IMR-90 (cell line): Measurements from ENCODE around the gene MAP2K5. TPM values are rescaled to one million over a fixed set of nuclear protein-coding genes. Genes with fewer than 3 reads are reported as not detected.
A peak's percentile ranks its signal among the peaks of the same experiment; 100 is the strongest.

Experiments
- ATAC-seq: fragments of 200-7000 bp; cut with Tn5 transposase; 2 replicates; pipeline ENCODE4 v1.9.1; 2020; ENCODE audit warnings: low read depth, mild to moderate bottlenecking, moderate library complexity
- BruUV-seq: library from RNA; stranded (reverse); fragments of 400-500 nt; replicated peaks from 2 replicates; lab custom pipeline; 2021; lab: Mats Ljungman, UMichigan
- CTCF ChIA-PET: fragments of 300-600 bp; formaldehyde crosslinking; extraction: SDS; loops from one replicate; lab custom pipeline; 2021; ENCODE audit warnings: antibody characterized with exemption; lab: Yijun Ruan, JAX
- POLR2A ChIA-PET: fragments of 300-600 bp; sonication (Branson Sonifier 250); formaldehyde crosslinking; loops from one replicate; lab custom pipeline; 2022; ENCODE audit warnings: antibody characterized with exemption; ENCODE audit not compliant: unreplicated experiment; lab: Charles Lee
- DNase-seq: peaks from one replicate; pipeline ENCODE4 v3.0.0; 2013
- H2AFZ ChIP-seq: replicated peaks from 2 replicates; pipeline ENCODE3; 2013; ENCODE audit warnings: low read length, mild to moderate bottlenecking; ENCODE audit not compliant: poor library complexity
- H2AK5ac ChIP-seq: 2 replicates; pipeline ENCODE4 v1.6.1; 2013; ENCODE audit warnings: low read depth, low read length, inconsistent platforms
- H2AK9ac ChIP-seq: replicated peaks from 2 replicates; pipeline ENCODE3; 2013; ENCODE audit warnings: mild to moderate bottlenecking, low read depth, low read length, moderate library complexity; ENCODE audit not compliant: poor library complexity
- H2BK120ac ChIP-seq: 2 replicates; pipeline ENCODE4 v1.6.1; 2013; ENCODE audit warnings: low read depth, low read length, inconsistent platforms
- H2BK15ac ChIP-seq: 3 replicates; pipeline ENCODE4 v1.6.1; 2013; ENCODE audit warnings: low read depth, low read length, inconsistent platforms
- H2BK20ac ChIP-seq: 2 replicates; pipeline ENCODE4 v1.6.1; 2013; ENCODE audit warnings: low read depth, mild to moderate bottlenecking, inconsistent platforms, low read length, moderate library complexity
- H2BK5ac ChIP-seq: 2 replicates; pipeline ENCODE4 v1.6.1; 2013; ENCODE audit warnings: mild to moderate bottlenecking, low read depth, low read length, inconsistent platforms; ENCODE audit not compliant: poor library complexity, severe bottlenecking
- H3K14ac ChIP-seq: replicated peaks from 2 replicates; pipeline ENCODE4 v1.6.1; 2013; ENCODE audit warnings: low read depth, low read length, inconsistent platforms
- H3K18ac ChIP-seq: 2 replicates; pipeline ENCODE4 v1.6.1; 2013; ENCODE audit warnings: low read depth, low read length, control low read depth
- H3K23ac ChIP-seq: 2 replicates; pipeline ENCODE4 v1.6.1; 2013; ENCODE audit warnings: low read depth, low read length, inconsistent platforms
- H3K27ac ChIP-seq: 2 replicates; pipeline ENCODE4 v1.5.1; 2013; ENCODE audit warnings: mild to moderate bottlenecking, control low read depth, low read length; ENCODE audit not compliant: insufficient read depth
- H3K27me3 ChIP-seq: 2 replicates; pipeline ENCODE4 v1.6.1; 2013; ENCODE audit warnings: low read length; ENCODE audit not compliant: control insufficient read depth, insufficient read depth
- H3K36me3 ChIP-seq: 2 replicates; pipeline ENCODE4 v1.6.1; 2013; ENCODE audit warnings: low read length, mixed read lengths; ENCODE audit not compliant: control insufficient read depth, insufficient read depth
- H3K4ac ChIP-seq: 2 replicates; pipeline ENCODE4 v1.6.1; 2013; ENCODE audit warnings: low read depth, low read length, inconsistent platforms
- H3K4me1 ChIP-seq: 2 replicates; pipeline ENCODE4 v1.6.1; 2013; ENCODE audit warnings: low read length, mixed read lengths; ENCODE audit not compliant: control insufficient read depth, insufficient read depth
- H3K4me2 ChIP-seq: 2 replicates; pipeline ENCODE4 v1.6.1; 2013; ENCODE audit warnings: low read depth, mild to moderate bottlenecking, control low read depth, low read length, moderate library complexity
- H3K4me3 ChIP-seq: 2 replicates; pipeline ENCODE4 v1.5.1; 2013; ENCODE audit warnings: low read depth, mild to moderate bottlenecking, control low read depth, low read length, moderate library complexity; ENCODE audit not compliant: insufficient read depth
- H3K56ac ChIP-seq: 2 replicates; pipeline ENCODE4 v1.6.1; 2013; ENCODE audit warnings: low read length, inconsistent platforms; ENCODE audit not compliant: insufficient read depth; ENCODE audit errors: extremely low read depth
- H3K79me1 ChIP-seq, 2 experiments: 2 replicates each; pipeline ENCODE4 v1.6.1; 2013; ENCODE audit warnings: low read length in 2 of 2, inconsistent platforms in 1 of 2, low read depth in 1 of 2
- H3K9ac ChIP-seq: 2 replicates; pipeline ENCODE4 v1.6.1; 2013; ENCODE audit warnings: low read depth, low read length, control low read depth
- H3K9me1 ChIP-seq: 2 replicates; pipeline ENCODE4 v1.6.1; 2013; ENCODE audit warnings: low read length, inconsistent platforms; ENCODE audit not compliant: insufficient read depth
- H3K9me3 ChIP-seq: 2 replicates; pipeline ENCODE4 v1.6.1; 2013; ENCODE audit warnings: low read length; ENCODE audit not compliant: control insufficient read depth, insufficient read depth
- H4K20me1 ChIP-seq: 2 replicates; pipeline ENCODE4 v1.6.1; 2013; ENCODE audit warnings: low read length, inconsistent platforms; ENCODE audit not compliant: insufficient read depth
- H4K5ac ChIP-seq: 2 replicates; pipeline ENCODE4 v1.6.1; 2013; ENCODE audit warnings: mild to moderate bottlenecking, low read depth, low read length, control low read depth
- H4K8ac ChIP-seq, 2 experiments: 2 replicates each; pipeline ENCODE4 v1.6.1; 2013; ENCODE audit warnings: low read depth in 2 of 2, low read length in 2 of 2, control low read depth in 1 of 2, inconsistent platforms in 1 of 2
- H4K91ac ChIP-seq: 2 replicates; pipeline ENCODE4 v1.6.1; 2013; ENCODE audit warnings: low read depth, low read length, inconsistent platforms; ENCODE audit not compliant: insufficient read depth
- CEBPB ChIP-seq: IDR thresholded peaks from 2 replicates; pipeline ENCODE4 v1.6.1; 2012; ENCODE audit warnings: low read depth, low read length, improper control_type of control experiment
- POLR2A ChIP-seq: IDR thresholded peaks from 2 replicates; pipeline ENCODE4 v1.6.1; 2012; ENCODE audit warnings: mild to moderate bottlenecking, low read depth, low read length
- WGBS, 2 experiments: methylation state at CpG; one replicate each; pipeline versions ENCODE4 v1.1.5 to v1.1.7; 2013; ENCODE audit warnings: missing lambda C conversion rate in 2 of 2; ENCODE audit not compliant: insufficient read length in 1 of 2; ENCODE audit errors: extremely low coverage in 2 of 2; 5-methylcytosine and 5-hydroxymethylcytosine counted together
- dilution Hi-C: fragments of 300-500 bp; cut with HindIII; formaldehyde crosslinking; loops from one replicate; pipeline ENCODE4 v1.14.3; 2018; ENCODE audit warnings: low sequenced_read_pairs; ENCODE audit not compliant: unreplicated experiment
- in situ Hi-C: fragments of 300-500 bp; cut with MboI; formaldehyde crosslinking; loops from 3 replicates; pipeline ENCODE4 v1.14.3; 2019; ENCODE audit warnings: low sequenced_read_pairs, inconsistent platforms, mixed read lengths
- intact Hi-C: fragments of 100-400 bp; cut with micrococcal nuclease; formaldehyde crosslinking; loops from 2 replicates; pipeline ENCODE4 v1.10.0; 2022
- polyA plus RNA-seq, 3 experiments: library from polyadenylated mRNA; depleted of rRNA; stranded (reverse); fragments of >200 nt; gene quantifications; 2 replicates each; pipeline ENCODE4 v1.2.3, GENCODE V29; 2012; ENCODE audit warnings: low replicate concordance in 1 of 3
- total RNA-seq: library from RNA; depleted of rRNA; stranded (reverse); fragments of >200 nt; gene quantifications from 2 replicates; pipeline ENCODE4 v1.2.3, GENCODE V29; 2012

MAP2K5 gene
- total and polyA plus RNA-seq, 2 of the 4 experiments (the other 2 are of a cell fraction), result 1.6 to 6.1 TPM

- no CpG with 5 or more reads among the region's 2 CpGs for WGBS, 2 experiments
- no peak overlapping the region for H3K18ac ChIP-seq
- no peaks in the 10 kb centered on the region for H3K9me1 ChIP-seq
Observed at GRCh38 chr15:67680641-67681040, 138.1 kb downstream of the MAP2K5 start.

More at GRCh38 chr15:67680641-67681040, 138.1 kb downstream of the MAP2K5 start:
- H3K4me1 ChIP-seq, result no peaks in the 10 kb centered on the region
- ATAC-seq (no peak), DNase-seq (peak; percentile 16)
- H3K9me3 ChIP-seq, result peaks cover 12% of the 10 kb centered on the region
- H2BK20ac ChIP-seq, result no peak overlapping the region
- intact Hi-C loops (no loop called here), dilution Hi-C loops (no loop called here), in situ Hi-C loops (no loop called here)
- no peak overlapping the region for H4K8ac ChIP-seq
- H4K20me1 ChIP-seq, result no peaks in the 10 kb centered on the region
- H2AK5ac ChIP-seq, result no peak overlapping the region
- no peak overlapping the region for H3K4ac ChIP-seq
- POLR2A ChIA-PET, result no interaction called here
- no TSS peak for BruUV-seq
- H2BK5ac ChIP-seq, result no peak overlapping the region
- TF ChIP-seq CEBPB, result peak; percentile 91
- TF ChIP-seq POLR2A, result no peak
- no peak overlapping the region for H3K23ac ChIP-seq
- H3K4me2 ChIP-seq, result no peak overlapping the region
- no peak overlapping the region for H2BK15ac ChIP-seq
- H4K5ac ChIP-seq, result no peak overlapping the region
- no peak overlapping the region for H2AK9ac ChIP-seq
- no peak overlapping the region for H2AFZ ChIP-seq
- H4K91ac ChIP-seq, result no peak overlapping the region
- H3K4me3 ChIP-seq, result no peak overlapping the region
- no peak overlapping the region for H3K56ac ChIP-seq
- H2BK120ac ChIP-seq, result no peak overlapping the region
- no peaks in the 10 kb centered on the region for H3K79me1 ChIP-seq
- no peaks in the 10 kb centered on the region for H3K27me3 ChIP-seq
- H3K14ac ChIP-seq, result peak overlapping the region; percentile 1; the same call in 1 of the 2 replicates
- no peak overlapping the region for H3K27ac ChIP-seq
- CTCF ChIA-PET, result interaction anchor here (0.9 kb wide), 1 partner anchor 15 kb away, joined by 3 read pairs; no protein-coding TSS in a partner anchor
- H3K36me3 ChIP-seq, result no peaks in the 10 kb centered on the region
- H3K9ac ChIP-seq, result no peak overlapping the region
